ENCODE measurements around the gene PIK3CA. TPM values are rescaled to one million over a fixed set of nuclear protein-coding genes. Genes with fewer than 3 reads are reported as not detected.

The PIK3CA gene
- total RNA-seq, 1 donor, result 34.7 TPM

- Histone ChIP-seq H3K4me3 (ENCODE audit: insufficient read depth, low read length) (no peak overlapping the region), H4K20me1 (ENCODE audit: insufficient read depth, low read length) (no peaks in the 10 kb centered on the region), H3K9me3 (ENCODE audit: low read depth, low read length) (no peaks in the 10 kb centered on the region), H3K4me2 (ENCODE audit: insufficient read depth, low read length) (no peak overlapping the region), H3K4me1 (ENCODE audit: insufficient read depth, low read length) (no peaks in the 10 kb centered on the region), H3K27ac (ENCODE audit: low read depth, low read length) (no peak overlapping the region), H3K36me3 (ENCODE audit: insufficient read depth, low read length) (no peaks in the 10 kb centered on the region), H3K79me2 (ENCODE audit: insufficient read depth, low read length) (no peaks in the 10 kb centered on the region), H2AFZ (ENCODE audit: low read length) (no peak overlapping the region), H3K27me3 (ENCODE audit: insufficient read depth, low read length) (no peaks in the 10 kb centered on the region)
- TF ChIP-seq, protein P1, sequence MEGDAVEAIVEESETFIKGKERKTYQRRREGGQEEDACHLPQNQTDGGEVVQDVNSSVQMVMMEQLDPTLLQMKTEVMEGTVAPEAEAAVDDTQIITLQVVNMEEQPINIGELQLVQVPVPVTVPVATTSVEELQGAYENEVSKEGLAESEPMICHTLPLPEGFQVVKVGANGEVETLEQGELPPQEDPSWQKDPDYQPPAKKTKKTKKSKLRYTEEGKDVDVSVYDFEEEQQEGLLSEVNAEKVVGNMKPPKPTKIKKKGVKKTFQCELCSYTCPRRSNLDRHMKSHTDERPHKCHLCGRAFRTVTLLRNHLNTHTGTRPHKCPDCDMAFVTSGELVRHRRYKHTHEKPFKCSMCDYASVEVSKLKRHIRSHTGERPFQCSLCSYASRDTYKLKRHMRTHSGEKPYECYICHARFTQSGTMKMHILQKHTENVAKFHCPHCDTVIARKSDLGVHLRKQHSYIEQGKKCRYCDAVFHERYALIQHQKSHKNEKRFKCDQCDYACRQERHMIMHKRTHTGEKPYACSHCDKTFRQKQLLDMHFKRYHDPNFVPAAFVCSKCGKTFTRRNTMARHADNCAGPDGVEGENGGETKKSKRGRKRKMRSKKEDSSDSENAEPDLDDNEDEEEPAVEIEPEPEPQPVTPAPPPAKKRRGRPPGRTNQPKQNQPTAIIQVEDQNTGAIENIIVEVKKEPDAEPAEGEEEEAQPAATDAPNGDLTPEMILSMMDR (IDR thresholded peaks at IDR 0.05; ENCODE audit: extremely low read depth, low read depth, low read length), result no peak
- DNase-seq (ENCODE audit: insufficient read length, low spot score, missing footprints), result no peak
These were observed 131.7 kb downstream of the PIK3CA start for GRCh38 chr3:179279837-179280236.

DNA sequence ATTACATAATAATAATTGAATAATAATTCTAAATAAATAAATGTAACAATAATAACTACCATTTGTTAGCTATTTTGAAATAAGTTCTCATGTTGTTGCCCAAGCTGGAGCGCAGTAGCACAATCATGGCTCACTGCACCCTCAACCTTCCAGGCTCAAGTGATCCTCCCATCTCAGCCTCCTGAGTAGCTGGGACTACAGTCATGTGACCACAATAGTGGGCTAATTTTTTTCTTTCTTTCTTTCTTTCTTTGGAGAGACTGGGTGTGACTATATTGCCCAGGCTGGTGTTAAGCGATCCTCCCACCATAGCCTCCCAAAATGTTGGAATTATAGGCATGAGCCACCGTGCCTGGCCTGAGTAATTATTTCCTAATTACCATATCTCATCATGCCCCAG is 133.7 kb downstream of the PIK3CA start:
- Histone ChIP-seq H3K9me3 (ENCODE audit: low read depth, low read length) (no peaks in the 10 kb centered on the region), H3K36me3 (ENCODE audit: insufficient read depth, low read length) (no peaks in the 10 kb centered on the region), H3K4me2 (ENCODE audit: insufficient read depth, low read length) (no peak overlapping the region), H4K20me1 (ENCODE audit: insufficient read depth, low read length) (no peaks in the 10 kb centered on the region), H3K27me3 (ENCODE audit: insufficient read depth, low read length) (no peaks in the 10 kb centered on the region), H3K79me2 (ENCODE audit: insufficient read depth, low read length) (no peaks in the 10 kb centered on the region), H3K4me1 (ENCODE audit: insufficient read depth, low read length) (no peaks in the 10 kb centered on the region), H3K4me3 (ENCODE audit: insufficient read depth, low read length) (no peak overlapping the region), H3K27ac (ENCODE audit: low read depth, low read length) (no peak overlapping the region), H2AFZ (ENCODE audit: low read length) (no peak overlapping the region)
- TF ChIP-seq, protein P1 (IDR thresholded peaks at IDR 0.05; ENCODE audit: extremely low read depth, low read depth, low read length), result no peak
- DNase-seq (ENCODE audit: insufficient read length, low spot score, missing footprints), result no peak

- Histone ChIP-seq H3K4me2 (ENCODE audit: insufficient read depth, low read length) (peak overlapping the region; percentile 12), H3K4me1 (ENCODE audit: insufficient read depth, low read length) (no peaks in the 10 kb centered on the region), H2AFZ (ENCODE audit: low read length) (peak overlapping the region; percentile 76), H4K20me1 (ENCODE audit: insufficient read depth, low read length) (no peaks in the 10 kb centered on the region), H3K4me3 (ENCODE audit: insufficient read depth, low read length) (no peak overlapping the region), H3K27ac (ENCODE audit: low read depth, low read length) (no peak overlapping the region), H3K27me3 (ENCODE audit: insufficient read depth, low read length) (no peaks in the 10 kb centered on the region), H3K9me3 (ENCODE audit: low read depth, low read length) (no peaks in the 10 kb centered on the region), H3K79me2 (ENCODE audit: insufficient read depth, low read length) (no peaks in the 10 kb centered on the region), H3K36me3 (ENCODE audit: insufficient read depth, low read length) (no peaks in the 10 kb centered on the region)
- TF ChIP-seq, protein P1 (IDR thresholded peaks at IDR 0.05; ENCODE audit: extremely low read depth, low read depth, low read length), result no peak
- no peak for DNase-seq (ENCODE audit: insufficient read length, low spot score, missing footprints)
These were observed 138.2 kb downstream of the PIK3CA start for GRCh38 chr3:179286331-179286730.

GRCh38 chr3:179288845-179289244 is 140.7 kb downstream of the PIK3CA start:
- H3K4me1 ChIP-seq (ENCODE audit: insufficient read depth, low read length), result no peaks in the 10 kb centered on the region
- H3K36me3 ChIP-seq (ENCODE audit: insufficient read depth, low read length), result no peaks in the 10 kb centered on the region
- no peaks in the 10 kb centered on the region for H4K20me1 ChIP-seq (ENCODE audit: insufficient read depth, low read length)
- H3K9me3 ChIP-seq (ENCODE audit: low read depth, low read length), result no peaks in the 10 kb centered on the region
- no peak overlapping the region for H2AFZ ChIP-seq (ENCODE audit: low read length)
- peak; percentile 63 for DNase-seq (ENCODE audit: insufficient read length, low spot score, missing footprints)
- no peak overlapping the region for H3K4me3 ChIP-seq (ENCODE audit: insufficient read depth, low read length)
- no peak overlapping the region for H3K27ac ChIP-seq (ENCODE audit: low read depth, low read length)
- no peak overlapping the region for H3K4me2 ChIP-seq (ENCODE audit: insufficient read depth, low read length)
- peaks cover 6% of the 10 kb centered on the region for H3K27me3 ChIP-seq (ENCODE audit: insufficient read depth, low read length)
- TF ChIP-seq, protein P1 (IDR thresholded peaks at IDR 0.05; ENCODE audit: extremely low read depth, low read depth, low read length), result no peak
- H3K79me2 ChIP-seq (ENCODE audit: insufficient read depth, low read length), result no peaks in the 10 kb centered on the region
